ENCODE results near the gene DNAH2.
"Not testable (repeated sequence)": the region's sequence is repeated elsewhere in the genome, so short reads cannot be mapped to it uniquely, and the experiment has no call there.

Gene DNAH2

GRCh38 chr17:7777017-7777416 lies 59.5 kb downstream of the DNAH2 start:
- no peak for DNase-seq (ENCODE audit: low spot score)

DNA sequence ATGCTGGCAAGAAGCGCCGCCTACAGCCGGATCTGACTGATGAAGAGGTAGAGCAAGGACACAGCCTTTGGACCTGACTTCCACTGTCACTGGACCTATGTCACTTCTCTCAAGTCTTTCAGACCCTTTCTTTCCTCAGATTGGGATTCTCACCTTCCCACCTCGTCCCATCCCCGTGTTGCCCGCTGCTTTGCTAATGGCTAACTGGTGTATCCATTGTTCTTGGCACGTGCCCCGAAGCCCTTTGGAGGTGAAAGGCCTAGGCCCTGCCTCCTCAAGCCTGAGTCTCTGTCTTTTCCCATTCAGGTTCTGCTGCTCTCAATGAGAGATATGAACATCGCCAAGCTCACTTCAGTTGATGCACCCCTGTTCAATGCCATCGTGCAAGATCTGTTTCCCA lies 63.2 kb downstream of the DNAH2 start:
- no peak for DNase-seq (ENCODE audit: low spot score)

DNA sequence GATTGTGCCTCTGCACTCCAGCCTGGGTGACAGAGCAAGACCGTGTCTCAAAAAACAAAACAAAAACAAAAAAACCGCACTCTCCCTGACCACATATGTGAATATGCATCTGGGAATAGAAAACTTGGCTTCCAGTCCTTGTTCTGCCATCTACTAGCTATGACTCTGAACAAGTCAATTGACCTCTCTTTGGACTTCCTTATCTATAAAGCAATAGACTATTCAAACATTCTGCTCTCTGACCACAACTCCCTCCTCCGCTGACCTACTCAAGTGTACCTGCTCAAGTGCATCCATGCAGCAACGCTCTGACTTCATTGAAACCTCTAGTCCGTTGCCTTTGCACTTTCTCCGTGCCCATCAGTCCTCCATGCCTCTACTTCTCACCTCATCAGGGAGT lies 63.9 kb downstream of the DNAH2 start:
- no peak for DNase-seq (ENCODE audit: low spot score)

DNA sequence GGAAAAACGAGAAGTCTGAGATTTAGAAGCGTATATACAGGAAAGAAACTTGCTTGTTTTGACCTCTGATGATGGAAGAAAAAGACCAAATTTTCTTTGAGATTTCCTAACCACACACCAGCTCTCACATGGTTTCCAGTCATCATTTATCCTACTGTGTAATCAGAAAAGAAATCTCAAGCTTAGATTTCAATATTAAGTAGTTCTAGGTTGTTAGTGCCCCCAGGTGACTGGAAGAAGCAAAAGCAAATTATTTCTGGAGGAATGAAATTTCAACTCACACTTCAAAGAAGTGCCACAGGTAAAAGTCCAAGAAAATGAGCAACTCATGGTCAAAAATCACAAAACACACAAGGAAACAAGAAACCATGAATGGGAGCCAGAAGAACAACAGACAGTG lies 64.7 kb downstream of the DNAH2 start:
- no peak for DNase-seq (ENCODE audit: low spot score)

DNA sequence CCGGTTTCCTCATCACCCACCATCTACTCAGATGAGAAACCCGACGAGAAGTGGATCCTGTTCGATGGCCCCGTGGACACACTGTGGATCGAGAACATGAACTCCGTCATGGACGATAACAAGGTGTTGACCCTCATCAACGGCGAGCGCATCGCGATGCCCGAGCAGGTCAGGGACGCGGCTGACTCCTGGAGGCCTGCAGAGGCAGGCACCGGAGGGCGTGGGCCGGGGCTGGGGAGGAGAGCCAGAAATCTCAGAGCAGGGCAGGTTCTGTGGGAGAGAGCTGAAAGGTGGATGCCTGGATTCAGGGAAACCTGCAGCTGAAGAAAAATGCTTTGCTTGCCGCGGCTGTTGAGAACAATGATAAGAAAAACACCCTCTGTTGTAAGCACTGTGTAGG lies 69.3 kb downstream of the DNAH2 start:
- DNase-seq (ENCODE audit: low spot score): no peak

- DNase-seq (ENCODE audit: low spot score): no peak
These were observed 71.6 kb downstream of the DNAH2 start for GRCh38 chr17:7789131-7789530.

DNA sequence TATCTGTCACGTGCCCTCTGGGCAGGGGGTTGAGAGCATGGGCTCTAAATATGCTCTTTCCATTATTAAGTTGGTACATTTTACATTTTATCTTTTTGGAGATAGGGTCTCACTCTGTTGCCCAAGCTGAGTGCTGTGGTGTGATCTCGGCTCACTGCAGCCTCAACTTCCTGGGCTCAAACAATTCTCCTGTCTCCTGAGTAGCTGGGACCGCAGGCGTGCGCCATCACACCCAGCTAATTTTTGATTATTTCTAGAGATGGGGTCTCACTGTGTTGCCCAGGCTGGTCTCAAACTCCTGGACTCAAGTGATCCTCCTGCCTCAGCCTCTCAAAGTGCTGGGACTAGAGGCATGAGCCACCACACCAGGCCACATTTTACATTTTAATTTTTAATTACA lies 72.6 kb downstream of the DNAH2 start:
- DNase-seq (ENCODE audit: low spot score): no peak

- DNase-seq (ENCODE audit: low spot score): no peak
These were observed 75.1 kb downstream of the DNAH2 start for GRCh38 chr17:7792611-7793010.

- no peak for DNase-seq (ENCODE audit: low spot score)
These were observed 76.6 kb downstream of the DNAH2 start for GRCh38 chr17:7794075-7794663.

- no peak for DNase-seq (ENCODE audit: low spot score)
These were observed 80.4 kb downstream of the DNAH2 start for GRCh38 chr17:7797976-7798375.

- DNase-seq (ENCODE audit: low spot score): no peak
These were observed 81.3 kb downstream of the DNAH2 start for GRCh38 chr17:7798839-7799238.

- DNase-seq (ENCODE audit: low spot score): no peak
These were observed 86.4 kb downstream of the DNAH2 start for GRCh38 chr17:7803981-7804380.

- DNase-seq (ENCODE audit: low spot score): no peak
These were observed 89.0 kb downstream of the DNAH2 start for GRCh38 chr17:7806587-7806986.

DNA sequence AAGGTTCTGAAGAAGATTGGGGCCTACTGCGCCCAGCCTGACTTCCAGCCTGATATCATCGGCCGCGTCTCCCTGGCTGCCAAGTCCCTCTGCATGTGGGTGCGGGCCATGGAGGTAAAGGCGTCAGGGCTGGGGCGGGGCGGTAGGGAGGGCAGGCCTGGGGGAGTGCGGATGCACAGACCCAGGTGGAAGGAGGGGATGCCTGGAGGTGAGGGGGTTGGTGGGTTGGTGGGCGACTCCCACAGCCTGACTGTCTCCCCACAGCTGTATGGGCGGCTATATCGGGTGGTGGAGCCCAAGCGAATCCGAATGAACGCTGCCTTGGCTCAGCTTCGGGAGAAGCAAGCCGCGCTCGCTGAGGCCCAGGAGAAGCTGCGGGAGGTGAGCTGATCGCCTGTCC lies 89.7 kb downstream of the DNAH2 start:
- no peak for DNase-seq (ENCODE audit: low spot score)

GRCh38 chr17:7809086-7809790 lies 91.7 kb downstream of the DNAH2 start:
- DNase-seq (ENCODE audit: low spot score): no peak

DNA sequence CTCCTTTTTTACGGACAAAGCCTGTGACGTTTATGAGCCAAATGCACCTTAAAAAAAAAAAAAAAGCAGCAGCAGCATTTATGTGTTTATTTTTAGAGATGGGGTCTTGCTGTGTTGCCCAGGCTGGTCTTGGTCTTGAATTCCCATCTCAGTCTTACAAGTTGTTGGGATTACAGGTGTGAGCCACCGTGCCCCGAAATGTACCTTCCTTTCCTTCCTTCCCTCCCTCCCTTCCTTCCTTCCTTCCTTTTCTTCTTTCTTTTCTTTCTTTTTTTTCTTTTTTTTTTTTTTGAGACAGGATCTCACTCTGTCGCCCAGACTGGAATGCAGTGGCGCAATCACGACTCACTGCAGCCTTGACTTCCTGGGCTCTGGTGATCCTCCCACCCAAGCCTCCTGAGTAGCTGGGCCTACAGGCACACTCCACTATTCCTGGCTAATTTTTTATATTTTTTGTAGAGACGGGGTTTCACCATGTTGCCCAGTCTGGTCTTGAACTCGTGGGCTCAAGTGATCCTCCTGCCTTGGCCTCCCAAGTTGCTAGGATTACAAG lies 92.3 kb downstream of the DNAH2 start:
- not testable (repeated sequence) for DNase-seq (ENCODE audit: low spot score)

GRCh38 chr17:7811251-7811650 lies 93.7 kb downstream of the DNAH2 start:
- DNase-seq (ENCODE audit: low spot score): no peak

DNA sequence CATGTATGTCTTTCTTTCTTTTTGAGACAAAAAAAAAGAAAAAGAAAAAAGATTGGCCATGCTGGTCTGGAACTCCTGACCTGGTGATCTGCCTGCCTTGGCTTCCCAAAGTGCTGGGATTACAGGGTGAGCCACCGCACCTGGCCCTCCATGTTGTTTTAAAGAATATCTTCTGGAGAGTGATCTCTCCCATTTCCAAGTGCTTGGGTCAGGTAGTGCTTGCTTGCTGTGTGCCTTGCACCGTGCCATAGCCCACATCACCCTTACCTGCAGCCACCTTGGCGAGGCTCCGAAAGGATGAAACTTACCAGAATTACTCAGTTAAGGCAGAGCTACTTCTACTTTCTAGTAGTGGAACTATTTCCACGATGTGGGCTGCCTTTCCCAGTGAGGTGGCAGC lies 97.4 kb downstream of the DNAH2 start:
- no peak for DNase-seq (ENCODE audit: low spot score)

DNA sequence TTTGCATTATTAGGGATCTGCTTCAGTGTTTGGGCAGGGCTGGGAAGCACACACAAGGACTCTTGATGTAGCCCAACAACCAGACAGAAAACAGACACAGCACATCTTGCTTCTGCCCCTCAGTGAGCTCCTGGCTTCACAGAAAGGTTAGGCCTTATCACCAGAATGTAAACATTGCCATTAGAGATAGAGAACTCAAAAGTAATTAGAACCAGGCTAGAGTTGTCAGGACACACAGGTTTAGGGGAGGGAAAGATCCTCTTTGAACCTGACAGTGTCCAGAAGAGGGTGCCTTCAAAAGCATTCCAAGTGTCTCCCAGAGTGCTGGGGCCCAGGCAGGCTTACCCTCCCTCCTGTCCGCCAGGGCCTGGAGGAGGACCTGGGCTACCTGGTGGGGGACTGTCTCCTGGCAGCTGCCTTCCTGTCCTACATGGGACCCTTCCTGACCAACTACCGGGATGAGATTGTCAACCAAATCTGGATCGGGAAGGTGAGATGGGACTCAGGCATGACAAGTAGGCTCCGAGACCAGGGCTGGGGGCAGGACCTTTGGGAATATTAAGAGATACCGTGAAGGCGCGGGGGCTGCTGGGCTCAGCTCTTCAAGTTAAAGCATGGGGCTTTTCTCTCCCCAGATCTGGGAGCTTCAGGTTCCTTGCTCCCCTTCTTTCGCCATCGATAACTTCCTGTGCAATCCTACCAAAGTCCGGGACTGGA lies 99.5 kb downstream of the DNAH2 start:
- DNase-seq (ENCODE audit: low spot score): no peak

DNA sequence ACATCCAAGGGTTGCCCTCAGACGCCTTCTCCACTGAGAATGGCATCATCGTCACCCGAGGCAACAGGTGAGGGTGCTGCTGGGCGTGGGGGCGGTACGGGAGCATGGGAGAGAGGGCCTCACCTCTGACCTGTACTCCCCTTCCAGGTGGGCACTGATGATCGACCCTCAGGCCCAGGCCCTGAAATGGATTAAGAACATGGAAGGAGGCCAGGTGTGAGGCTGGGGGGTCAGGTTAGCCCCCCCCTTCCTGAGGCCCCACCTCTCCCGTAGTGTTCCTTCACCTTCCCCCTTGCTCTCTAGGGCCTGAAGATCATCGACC lies 100.1 kb downstream of the DNAH2 start:
- DNase-seq (ENCODE audit: low spot score): no peak

- no peak for DNase-seq (ENCODE audit: low spot score)
These were observed 100.5 kb downstream of the DNAH2 start for GRCh38 chr17:7818026-7818425.

GRCh38 chr17:7818746-7819645 lies 101.5 kb downstream of the DNAH2 start:
- no peak for DNase-seq (ENCODE audit: low spot score)

Data from putamen (tissue), 1 donor.